Osteocyte (in vitro differentiated cells): ENCODE measurements around the gene SLC9A8. TPM values are rescaled to one million over a fixed set of nuclear protein-coding genes. Genes with fewer than 3 reads are reported as not detected.
A peak's percentile ranks its signal among the peaks of the same experiment; 100 is the strongest.

Source experiments
- DNase-seq: peaks from one replicate; pipeline ENCODE4 v3.0.0; 2021; ENCODE audit warnings: mixed read lengths; ENCODE audit not compliant: unreplicated experiment; ENCODE audit errors: extremely low spot score
- H3K27ac Mint-ChIP-seq: one replicate; pipeline ENCODE4 v1.8.0; 2021; ENCODE audit warnings: mild to moderate bottlenecking, mixed read lengths; ENCODE audit not compliant: unreplicated experiment
- H3K27me3 Mint-ChIP-seq: one replicate; pipeline ENCODE4 v1.8.0; 2021; ENCODE audit warnings: mixed read lengths; ENCODE audit not compliant: unreplicated experiment
- H3K36me3 Mint-ChIP-seq: one replicate; pipeline ENCODE4 v1.8.0; 2021; ENCODE audit warnings: mixed read lengths; ENCODE audit not compliant: unreplicated experiment
- H3K4me1 Mint-ChIP-seq: one replicate; pipeline ENCODE4 v1.8.0; 2021; ENCODE audit warnings: mixed read lengths; ENCODE audit not compliant: unreplicated experiment
- H3K4me3 Mint-ChIP-seq: one replicate; pipeline ENCODE4 v1.8.0; 2021; ENCODE audit warnings: mild to moderate bottlenecking, moderate library complexity, mixed read lengths; ENCODE audit not compliant: unreplicated experiment
- H3K9me3 Mint-ChIP-seq: one replicate; pipeline ENCODE4 v1.8.0; 2021; ENCODE audit warnings: mixed read lengths; ENCODE audit not compliant: unreplicated experiment
- total RNA-seq: library from RNA; stranded (reverse); gene quantifications from 2 replicates; pipeline ENCODE4 v1.2.1, GENCODE V29; 2021
- TF ChIP-seq, protein P1 (sequence below): fragments of 200-600 bp; sonication (generic); IDR thresholded peaks from 2 replicates; pipeline ENCODE4 v1.5.0; 2021; ENCODE audit warnings: antibody characterized with exemption, mild to moderate bottlenecking, moderate library complexity

Gene SLC9A8
- total RNA-seq, 1 donor from 2014 or later = 10.9 TPM

DNA sequence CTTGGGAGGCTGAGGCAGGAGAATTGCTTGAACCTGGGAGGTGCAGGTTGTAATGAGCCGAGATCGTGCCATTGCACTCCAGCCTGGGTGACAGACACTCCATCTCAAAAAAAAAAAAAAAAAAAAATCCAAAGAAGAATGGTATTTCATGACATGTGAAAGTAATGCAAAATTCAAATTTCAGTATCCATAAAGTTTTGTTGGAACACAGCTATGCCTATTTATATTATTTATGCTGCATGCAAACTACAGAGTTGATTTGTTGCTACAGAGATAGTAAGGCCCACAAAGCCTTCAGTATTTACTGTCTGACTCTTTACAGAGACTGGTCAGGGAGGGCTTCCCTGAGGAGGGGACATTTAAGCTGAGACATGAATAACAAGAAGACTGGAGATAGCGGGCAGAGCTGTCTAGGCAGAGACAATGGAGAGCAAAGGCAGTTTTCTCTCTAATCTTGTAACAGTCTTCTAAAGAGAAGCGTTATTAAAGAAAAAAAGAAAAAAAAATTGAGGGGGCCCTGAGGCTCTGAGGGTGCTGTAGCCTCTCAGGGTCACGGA lies 2.7 kb upstream of the SLC9A8 start:
- H3K4me1 Mint-ChIP-seq = peaks cover 23% of the 10 kb centered on the region
- H3K27ac Mint-ChIP-seq = no peak overlapping the region
- no peaks in the 10 kb centered on the region for H3K27me3 Mint-ChIP-seq
- H3K36me3 Mint-ChIP-seq = peaks cover under 1% of the 10 kb centered on the region
- no peaks in the 10 kb centered on the region for H3K9me3 Mint-ChIP-seq
- H3K4me3 Mint-ChIP-seq = no peak overlapping the region
- TF ChIP-seq, protein P1, sequence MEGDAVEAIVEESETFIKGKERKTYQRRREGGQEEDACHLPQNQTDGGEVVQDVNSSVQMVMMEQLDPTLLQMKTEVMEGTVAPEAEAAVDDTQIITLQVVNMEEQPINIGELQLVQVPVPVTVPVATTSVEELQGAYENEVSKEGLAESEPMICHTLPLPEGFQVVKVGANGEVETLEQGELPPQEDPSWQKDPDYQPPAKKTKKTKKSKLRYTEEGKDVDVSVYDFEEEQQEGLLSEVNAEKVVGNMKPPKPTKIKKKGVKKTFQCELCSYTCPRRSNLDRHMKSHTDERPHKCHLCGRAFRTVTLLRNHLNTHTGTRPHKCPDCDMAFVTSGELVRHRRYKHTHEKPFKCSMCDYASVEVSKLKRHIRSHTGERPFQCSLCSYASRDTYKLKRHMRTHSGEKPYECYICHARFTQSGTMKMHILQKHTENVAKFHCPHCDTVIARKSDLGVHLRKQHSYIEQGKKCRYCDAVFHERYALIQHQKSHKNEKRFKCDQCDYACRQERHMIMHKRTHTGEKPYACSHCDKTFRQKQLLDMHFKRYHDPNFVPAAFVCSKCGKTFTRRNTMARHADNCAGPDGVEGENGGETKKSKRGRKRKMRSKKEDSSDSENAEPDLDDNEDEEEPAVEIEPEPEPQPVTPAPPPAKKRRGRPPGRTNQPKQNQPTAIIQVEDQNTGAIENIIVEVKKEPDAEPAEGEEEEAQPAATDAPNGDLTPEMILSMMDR = no peak
- DNase-seq = no peak

DNA sequence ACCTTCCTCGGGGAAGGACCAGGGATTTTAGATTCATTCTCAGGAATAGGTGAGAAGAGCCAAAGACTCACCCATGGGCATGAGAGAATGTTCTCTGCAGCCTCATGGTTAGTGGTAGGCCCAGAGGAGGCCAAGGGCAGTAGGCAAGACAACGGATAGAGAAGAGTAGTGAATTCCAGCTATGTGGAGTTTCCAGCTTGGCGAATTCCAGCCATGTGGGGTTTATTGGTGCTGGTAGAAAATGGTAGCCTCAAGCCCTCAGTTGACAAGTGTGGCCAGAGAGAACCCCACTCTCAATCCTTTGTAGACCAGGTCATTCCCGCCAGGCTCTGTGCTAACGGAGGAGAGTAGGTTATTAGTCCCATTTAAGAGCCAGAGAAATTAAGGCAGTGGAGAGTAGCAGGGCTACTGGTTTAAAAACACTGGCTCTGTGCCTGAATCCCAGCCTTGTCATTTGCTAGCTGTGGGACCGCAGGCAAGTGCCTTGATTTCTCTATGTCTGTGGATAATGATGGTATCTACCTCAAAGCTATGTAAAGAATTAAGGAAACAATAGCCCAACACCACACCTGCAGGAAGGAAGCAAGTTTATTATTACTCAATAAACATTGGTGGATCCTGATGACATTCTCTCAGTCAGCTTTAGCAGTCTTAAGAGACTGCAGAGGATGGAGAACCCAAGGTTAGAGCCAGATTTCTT lies 2.0 kb upstream of the SLC9A8 start:
- H3K9me3 Mint-ChIP-seq = no peaks in the 10 kb centered on the region
- peaks cover 23% of the 10 kb centered on the region for H3K4me1 Mint-ChIP-seq
- no peaks in the 10 kb centered on the region for H3K27me3 Mint-ChIP-seq
- no peak for DNase-seq
- peaks cover 5% of the 10 kb centered on the region for H3K36me3 Mint-ChIP-seq
- no peak overlapping the region for H3K27ac Mint-ChIP-seq
- TF ChIP-seq, protein P1 = no peak
- no peak overlapping the region for H3K4me3 Mint-ChIP-seq

DNA sequence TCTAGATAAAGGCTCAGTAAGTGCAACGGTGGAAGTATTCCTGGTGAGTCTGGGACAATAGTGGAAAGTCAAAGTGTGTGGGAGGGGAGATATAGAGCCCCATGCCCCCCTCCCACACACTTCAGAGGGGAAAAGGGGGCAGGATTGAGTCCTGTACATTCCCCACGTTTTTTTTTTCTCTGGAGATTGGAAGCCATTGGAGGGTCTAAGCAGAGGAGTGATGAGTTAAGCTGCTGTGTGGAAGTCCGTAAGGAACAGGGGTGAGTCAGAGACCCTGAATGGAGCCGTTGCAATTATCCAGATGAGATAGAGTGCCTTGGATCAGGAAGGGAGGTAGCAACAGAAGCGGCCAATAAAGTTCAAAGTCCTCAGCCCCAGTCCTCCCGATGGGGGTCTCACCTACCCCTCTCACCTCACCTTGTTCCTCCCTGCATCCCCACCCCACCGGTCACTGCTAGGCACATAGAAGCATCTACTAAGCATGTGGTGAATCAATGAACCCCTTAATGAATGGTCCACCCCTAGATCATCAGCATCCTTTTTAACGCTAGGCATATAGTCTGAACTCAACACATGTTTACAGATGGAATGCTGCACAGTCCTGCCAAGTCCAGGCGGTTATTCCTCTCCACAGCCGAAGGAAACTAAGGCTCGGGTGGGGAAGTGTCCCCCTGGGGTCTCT lies 662 bp upstream of the SLC9A8 start:
- Mint-ChIP-seq H3K4me1 (peaks cover 23% of the 10 kb centered on the region), H3K36me3 (peaks cover 12% of the 10 kb centered on the region), H3K27me3 (no peaks in the 10 kb centered on the region), H3K4me3 (peak overlapping the region; percentile 77), H3K27ac (peak overlapping the region; percentile 86), H3K9me3 (no peaks in the 10 kb centered on the region)
- TF ChIP-seq, protein P1 = no peak
- no peak for DNase-seq

DNA sequence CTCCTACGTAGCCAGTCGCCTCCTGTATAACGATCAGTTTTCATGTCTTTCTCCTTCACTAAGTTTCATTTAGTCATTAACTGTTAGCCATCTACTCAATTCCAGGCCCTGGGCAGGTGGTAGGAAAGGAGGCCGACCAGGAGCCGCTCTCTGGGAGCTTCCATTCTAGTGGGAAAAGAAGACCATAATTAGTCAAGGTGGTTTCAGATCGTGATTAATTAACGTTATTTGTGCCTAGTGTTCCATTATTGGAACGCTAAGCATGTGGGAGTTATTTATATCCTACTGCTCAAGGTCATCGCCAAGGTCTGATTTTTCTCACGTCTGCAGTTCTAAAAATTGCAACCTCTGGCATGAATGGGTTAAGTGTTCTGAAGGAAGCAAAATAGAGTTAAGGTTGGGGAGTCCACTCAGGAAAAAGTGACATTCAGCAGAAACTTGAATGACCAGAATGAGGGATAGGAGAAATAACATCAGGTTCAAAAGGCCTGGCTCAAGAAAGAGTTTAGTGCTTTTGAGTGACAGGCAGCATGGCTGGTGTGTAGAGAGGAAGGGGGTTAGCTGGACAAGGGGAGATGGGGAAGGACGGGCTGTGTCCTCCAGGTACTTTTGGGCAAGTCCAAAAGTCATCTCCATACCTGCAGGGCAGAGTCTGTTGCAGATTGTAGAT lies 812 bp downstream of the SLC9A8 start:
- H3K27me3 Mint-ChIP-seq = no peaks in the 10 kb centered on the region
- DNase-seq = no peak
- peak overlapping the region; percentile 89 for H3K4me3 Mint-ChIP-seq
- TF ChIP-seq, protein P1 = no peak
- H3K9me3 Mint-ChIP-seq = no peaks in the 10 kb centered on the region
- peak overlapping the region; percentile 92 for H3K27ac Mint-ChIP-seq
- peaks cover 23% of the 10 kb centered on the region for H3K4me1 Mint-ChIP-seq
- H3K36me3 Mint-ChIP-seq = peaks cover 21% of the 10 kb centered on the region
